T-helper 17 cell (primary cell): ENCODE data around the gene RPS8. TPM values are rescaled to one million over a fixed set of nuclear protein-coding genes. Genes with fewer than 3 reads are reported as not detected.
"Not testable (repeated sequence)": the region's sequence is repeated elsewhere in the genome, so short reads cannot be mapped to it uniquely, and the experiment has no call there.

ENCODE experiments used
- ATAC-seq: fragments of 150-1000 bp; cut with Tn5 transposase; 2 replicates; pipeline ENCODE4 v1.10.0; 2021; ENCODE audit warnings: mild to moderate bottlenecking, moderate library complexity
- DNase-seq, 3 donors: peaks; one replicate each; pipeline versions ENCODE4 v3.0.0 to v3.0.0-alpha.2; 2020 to 2021
- H3K9me3 ChIP-seq: one replicate; pipeline ENCODE4 v1.7.0; 2013; ENCODE audit warnings: low read length, mild to moderate bottlenecking; ENCODE audit not compliant: control insufficient read depth, poor library complexity, severe bottlenecking
- H3K27ac Mint-ChIP-seq: one replicate; pipeline ENCODE4 v1.8.0; 2022; ENCODE audit warnings: mild to moderate bottlenecking, moderate library complexity, mixed read lengths
- H3K27me3 Mint-ChIP-seq: one replicate; pipeline ENCODE4 v1.8.0; 2022; ENCODE audit warnings: mixed read lengths
- H3K36me3 Mint-ChIP-seq: one replicate; pipeline ENCODE4 v1.8.0; 2022; ENCODE audit warnings: low read depth, mixed read lengths
- H3K4me1 Mint-ChIP-seq: one replicate; pipeline ENCODE4 v1.8.0; 2022; ENCODE audit warnings: mild to moderate bottlenecking, mixed read lengths
- H3K4me3 Mint-ChIP-seq: one replicate; pipeline ENCODE4 v1.8.0; 2022; ENCODE audit warnings: mild to moderate bottlenecking, moderate library complexity, mixed read lengths
- total RNA-seq, 4 donors: library from RNA in 2 of 4; stranded (reverse) in 2 of 4; gene quantifications; one replicate each; pipeline ENCODE4 v1.2.3 and lab custom pipeline; 2022 to 2026

The RPS8 gene
- total RNA-seq, 2 donors from 2014 or later = 2,841 to 3,014 TPM

DNA sequence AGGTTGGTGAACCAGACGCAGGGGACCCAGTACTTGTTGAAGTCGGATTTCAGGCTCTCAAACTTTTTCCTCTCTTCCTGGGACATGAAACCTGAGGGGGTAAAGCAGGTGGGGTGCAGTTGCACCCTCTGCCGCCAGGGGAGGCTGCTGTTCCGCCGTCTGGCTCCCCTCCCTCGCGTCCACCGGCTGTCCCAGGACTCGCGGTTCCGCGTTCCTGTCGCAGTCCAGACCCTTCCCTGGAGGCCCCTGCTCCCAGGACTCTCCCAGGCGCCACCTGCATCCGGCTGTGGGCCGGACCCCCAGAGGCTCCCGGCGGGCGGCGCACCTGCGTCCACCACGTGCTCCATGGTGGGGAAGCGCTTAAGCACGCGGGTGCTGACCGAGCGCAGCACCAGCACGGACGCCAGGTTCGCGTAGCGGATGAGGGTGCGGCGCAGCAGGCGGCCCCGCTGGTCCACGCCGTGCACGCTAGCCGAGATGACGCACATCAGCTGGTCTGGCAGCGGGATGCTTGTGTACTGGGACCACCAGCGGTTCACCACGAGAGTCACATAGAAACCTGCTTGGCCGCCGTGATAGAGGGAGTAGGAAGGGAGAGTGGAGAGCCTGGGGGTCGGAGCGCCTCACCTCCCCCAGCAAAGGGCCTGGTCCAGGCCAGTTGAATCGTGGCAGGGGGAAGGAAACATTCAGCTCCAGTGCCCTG, 10.9 kb downstream of the RPS8 start:
- no peaks in the 10 kb centered on the region for H3K36me3 Mint-ChIP-seq
- peaks cover 24% of the 10 kb centered on the region for H3K4me1 Mint-ChIP-seq
- ATAC-seq = peak; percentile 83

DNA sequence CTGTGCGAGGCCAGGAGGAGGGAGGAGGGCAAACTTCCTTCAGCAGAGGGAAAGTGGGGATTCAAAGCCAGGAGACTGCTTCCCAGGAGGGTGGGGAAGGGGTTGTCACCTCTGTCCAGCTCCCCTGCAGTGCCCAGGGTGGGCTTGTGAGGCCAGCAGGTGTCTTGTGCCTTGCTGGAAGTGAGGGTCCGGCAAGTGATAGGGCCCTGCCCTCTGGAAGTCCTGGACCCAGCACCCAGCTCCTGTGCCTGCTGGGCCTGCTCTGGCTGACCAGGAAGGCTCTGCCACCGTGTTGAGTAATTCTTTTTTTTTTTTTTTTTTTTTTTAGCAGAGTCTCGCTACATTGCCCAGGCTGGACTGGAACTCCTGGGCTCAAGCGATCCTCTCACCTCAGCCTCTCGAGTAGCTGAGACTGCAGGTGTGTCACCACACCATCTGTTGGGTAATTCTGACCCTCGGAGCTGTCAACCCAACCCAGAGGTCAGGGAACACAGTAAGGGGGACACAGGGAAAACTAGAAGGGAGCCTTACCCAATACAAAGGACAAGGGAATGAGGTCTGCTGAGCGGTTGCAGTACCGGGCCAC, 11.6 kb downstream of the RPS8 start:
- no peak for DNase-seq
- no peak overlapping the region for H3K27ac Mint-ChIP-seq

More for the DNA sequence above, 10.9 kb downstream of the RPS8 start:
- DNase-seq = peak; percentile 70 to 73 (median 72)
- peak overlapping the region; percentile 83 for H3K4me3 Mint-ChIP-seq
- H3K27me3 Mint-ChIP-seq = no peaks in the 10 kb centered on the region
- peak overlapping the region; percentile 88 for H3K27ac Mint-ChIP-seq
- no peaks in the 10 kb centered on the region for H3K9me3 ChIP-seq

DNA sequence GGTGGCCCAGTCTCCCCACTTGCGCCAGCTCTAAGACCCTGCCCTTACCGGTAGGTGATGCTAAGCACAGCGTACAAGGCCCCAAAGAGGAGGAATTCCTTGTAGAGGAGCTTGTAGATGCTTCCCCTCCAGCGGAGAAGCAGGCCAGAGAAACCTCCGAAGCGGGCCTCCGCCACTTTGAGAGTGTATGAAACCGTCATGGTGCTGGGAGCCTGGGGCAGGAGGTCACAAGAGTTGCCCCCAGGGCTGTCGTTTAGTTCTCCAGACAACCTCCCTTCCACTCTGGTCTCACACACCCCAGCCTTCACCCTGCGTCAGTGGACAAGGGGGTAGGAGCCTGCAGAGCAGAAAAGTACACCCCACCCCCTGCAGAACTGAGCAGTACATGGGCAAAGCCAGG, 12.2 kb downstream of the RPS8 start:
- ATAC-seq = no peak
- DNase-seq = no peak
- Mint-ChIP-seq H3K4me3 (no peak overlapping the region), H3K36me3 (no peaks in the 10 kb centered on the region), H3K4me1 (peaks cover 24% of the 10 kb centered on the region), H3K27me3 (no peaks in the 10 kb centered on the region), H3K27ac (no peak overlapping the region)
- no peaks in the 10 kb centered on the region for H3K9me3 ChIP-seq

More for the DNA sequence above, 11.6 kb downstream of the RPS8 start:
- peaks cover 24% of the 10 kb centered on the region for H3K4me1 Mint-ChIP-seq
- H3K4me3 Mint-ChIP-seq = peak overlapping the region; percentile 83
- H3K27me3 Mint-ChIP-seq = no peaks in the 10 kb centered on the region
- H3K36me3 Mint-ChIP-seq = no peaks in the 10 kb centered on the region
- no peaks in the 10 kb centered on the region for H3K9me3 ChIP-seq
- no peak for ATAC-seq

DNA sequence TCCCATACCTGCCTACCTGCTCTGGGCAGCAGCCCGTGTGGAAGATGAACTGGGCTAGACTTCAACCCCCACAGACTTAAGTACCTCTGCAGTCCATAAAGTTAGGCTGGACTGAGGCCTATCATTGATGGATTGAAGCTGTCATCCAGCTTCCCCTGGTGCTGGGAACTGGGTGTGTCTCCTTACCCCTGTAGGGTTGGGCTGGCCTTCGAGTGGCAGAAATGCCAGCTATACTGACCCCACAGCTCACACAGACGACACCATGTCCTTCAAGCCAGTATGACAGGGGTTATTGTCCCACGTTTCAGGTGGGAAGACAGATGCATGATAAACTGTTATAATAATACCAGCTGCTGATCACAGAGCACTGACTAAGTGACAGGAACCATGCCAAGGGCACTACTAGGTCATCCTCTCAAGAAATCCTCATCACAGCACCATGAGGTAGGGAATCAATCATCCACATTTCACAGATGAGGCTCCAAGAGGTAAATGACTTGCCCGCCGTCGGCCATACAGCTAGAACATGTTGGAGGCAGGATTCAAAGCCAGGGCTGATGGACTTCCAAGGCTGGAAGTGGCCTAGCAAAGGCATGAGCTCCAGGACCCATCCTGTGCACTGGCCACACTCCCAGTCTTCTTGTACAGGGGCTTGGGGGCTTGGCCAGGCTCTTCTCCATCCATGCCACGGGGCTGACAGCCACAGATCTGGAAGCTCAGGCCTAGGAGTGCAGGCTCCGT, 12.9 kb downstream of the RPS8 start, which contains the start of gene BEST4:
Gene BEST4, minus strand, starts transcription at position 51 of the 741 bp plus-strand sequence. CDS start 465 bp downstream, outside the sequence.
- Mint-ChIP-seq H3K27me3 (no peaks in the 10 kb centered on the region), H3K36me3 (no peaks in the 10 kb centered on the region), H3K4me3 (no peak within 1 kb of the TSS), H3K27ac (peak within 1 kb of the TSS; percentile 83), H3K4me1 (peaks cover 24% of the 10 kb centered on the region)
- DNase-seq (no peak), ATAC-seq (no peak)
- H3K9me3 ChIP-seq = no peaks in the 10 kb centered on the region

DNA sequence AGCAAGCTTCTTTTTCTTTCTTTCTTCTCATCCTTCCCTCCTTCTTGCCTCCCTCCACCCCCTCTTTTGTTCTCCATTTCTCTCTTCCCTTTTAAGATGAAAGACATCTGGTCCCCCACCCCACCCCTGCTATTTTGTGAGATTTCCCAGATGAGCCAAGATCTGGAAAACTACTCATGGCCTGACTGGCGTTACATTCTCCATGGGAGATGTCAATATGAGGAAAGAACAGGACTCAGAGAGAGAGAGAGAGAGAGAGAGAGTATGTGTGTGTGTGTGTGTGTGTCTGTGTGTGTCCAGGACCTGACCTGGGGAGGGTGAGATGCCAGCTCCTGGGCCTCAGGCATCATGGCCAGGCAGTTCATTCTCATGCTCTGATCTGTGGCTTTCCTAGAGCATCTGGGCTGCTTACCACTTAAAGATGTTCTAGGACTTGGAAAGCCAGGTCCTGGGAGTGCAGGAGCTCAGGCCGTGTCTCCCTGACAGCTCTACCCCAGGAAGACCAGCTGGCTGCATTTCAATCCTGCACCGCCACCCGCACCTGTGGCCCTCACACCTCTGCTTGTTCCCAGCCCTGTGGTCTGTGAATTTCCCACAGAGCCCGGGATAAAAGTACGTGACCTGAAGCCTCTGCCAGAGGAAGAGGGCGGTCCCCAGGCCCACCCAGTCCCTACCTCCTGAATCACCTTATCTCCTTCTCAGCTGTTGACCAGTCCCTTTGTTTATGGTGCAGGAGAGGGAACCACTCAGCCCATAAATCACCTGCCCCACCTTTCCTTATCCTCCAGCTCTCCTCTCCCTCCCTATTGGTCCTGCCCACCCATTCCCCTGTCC, 15.8 kb downstream of the RPS8 start:
- no peaks in the 10 kb centered on the region for H3K36me3 Mint-ChIP-seq
- no peaks in the 10 kb centered on the region for H3K9me3 ChIP-seq
- H3K27me3 Mint-ChIP-seq = no peaks in the 10 kb centered on the region
- ATAC-seq (no peak), DNase-seq (no peak)
- H3K4me1 Mint-ChIP-seq = peaks cover 8% of the 10 kb centered on the region
- peak overlapping the region; percentile 45 for H3K27ac Mint-ChIP-seq
- no peak overlapping the region for H3K4me3 Mint-ChIP-seq

DNA sequence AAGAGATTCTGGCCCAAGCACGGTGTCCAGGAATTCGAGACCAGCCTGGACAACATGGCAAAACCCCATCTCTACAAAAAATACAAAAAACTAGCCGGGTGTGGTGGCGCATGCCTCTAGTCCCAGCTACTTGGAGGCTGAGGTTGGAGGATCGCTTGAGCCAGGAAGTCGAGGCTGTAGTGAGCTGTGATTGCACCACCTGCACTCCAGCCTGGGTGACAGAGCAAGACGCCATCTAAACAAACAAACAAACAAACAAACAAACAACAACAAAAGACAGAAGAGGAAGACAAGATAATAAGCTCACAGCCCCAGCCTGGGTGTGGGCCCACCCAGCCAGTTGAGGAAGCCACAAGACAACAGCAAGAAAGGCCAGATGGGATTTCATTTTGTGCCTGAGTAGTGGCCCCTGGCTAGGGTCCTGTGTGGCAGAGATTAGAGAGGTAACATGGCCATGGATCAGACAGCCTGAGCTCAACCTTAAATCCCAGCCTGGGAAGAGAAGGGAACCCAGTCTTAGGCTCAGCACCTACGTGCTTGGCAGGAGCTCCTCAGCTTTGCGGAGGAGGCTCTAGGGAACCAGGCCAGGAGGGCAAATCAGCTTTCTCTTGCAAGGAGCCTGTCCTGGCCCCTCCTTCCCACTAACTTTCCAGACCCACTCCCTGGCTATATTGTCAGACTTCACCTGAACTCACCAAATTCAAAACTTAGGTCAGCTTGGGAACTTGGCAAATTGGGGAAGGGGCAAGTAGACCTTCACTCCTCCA, 17.6 kb downstream of the RPS8 start:
- Mint-ChIP-seq H3K27me3 (no peaks in the 10 kb centered on the region), H3K4me3 (no peak overlapping the region), H3K4me1 (peaks cover 5% of the 10 kb centered on the region), H3K27ac (no peak overlapping the region), H3K36me3 (no peaks in the 10 kb centered on the region)
- no peaks in the 10 kb centered on the region for H3K9me3 ChIP-seq
- ATAC-seq (no peak), DNase-seq (no peak)

DNA sequence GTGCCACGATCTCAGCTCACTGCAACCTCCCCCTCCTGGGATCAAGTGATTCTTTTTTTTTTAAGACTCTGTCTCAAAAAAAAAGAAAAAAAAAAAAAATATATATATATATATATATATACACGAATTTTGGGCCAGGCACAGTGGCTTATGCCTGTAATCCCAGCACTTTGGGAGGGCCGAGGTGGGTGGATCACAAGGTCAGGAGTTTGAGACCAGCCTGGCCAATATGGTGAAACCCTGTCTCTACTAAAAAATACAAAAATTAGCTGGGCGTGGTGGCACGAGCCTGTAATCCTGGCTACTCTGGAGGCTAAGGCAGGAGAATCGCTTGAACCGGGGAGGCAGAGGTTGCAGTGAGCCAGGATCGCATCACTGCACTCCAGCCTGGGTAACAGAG, 22.5 kb downstream of the RPS8 start:
- H3K36me3 Mint-ChIP-seq, H3K9me3 ChIP-seq, H3K27ac Mint-ChIP-seq, H3K4me3 Mint-ChIP-seq, ATAC-seq, H3K27me3 Mint-ChIP-seq: not testable (repeated sequence)
- DNase-seq = peak in 1 of 3 donors; percentile 1
- H3K4me1 Mint-ChIP-seq = peaks cover 22% of the 10 kb centered on the region

DNA sequence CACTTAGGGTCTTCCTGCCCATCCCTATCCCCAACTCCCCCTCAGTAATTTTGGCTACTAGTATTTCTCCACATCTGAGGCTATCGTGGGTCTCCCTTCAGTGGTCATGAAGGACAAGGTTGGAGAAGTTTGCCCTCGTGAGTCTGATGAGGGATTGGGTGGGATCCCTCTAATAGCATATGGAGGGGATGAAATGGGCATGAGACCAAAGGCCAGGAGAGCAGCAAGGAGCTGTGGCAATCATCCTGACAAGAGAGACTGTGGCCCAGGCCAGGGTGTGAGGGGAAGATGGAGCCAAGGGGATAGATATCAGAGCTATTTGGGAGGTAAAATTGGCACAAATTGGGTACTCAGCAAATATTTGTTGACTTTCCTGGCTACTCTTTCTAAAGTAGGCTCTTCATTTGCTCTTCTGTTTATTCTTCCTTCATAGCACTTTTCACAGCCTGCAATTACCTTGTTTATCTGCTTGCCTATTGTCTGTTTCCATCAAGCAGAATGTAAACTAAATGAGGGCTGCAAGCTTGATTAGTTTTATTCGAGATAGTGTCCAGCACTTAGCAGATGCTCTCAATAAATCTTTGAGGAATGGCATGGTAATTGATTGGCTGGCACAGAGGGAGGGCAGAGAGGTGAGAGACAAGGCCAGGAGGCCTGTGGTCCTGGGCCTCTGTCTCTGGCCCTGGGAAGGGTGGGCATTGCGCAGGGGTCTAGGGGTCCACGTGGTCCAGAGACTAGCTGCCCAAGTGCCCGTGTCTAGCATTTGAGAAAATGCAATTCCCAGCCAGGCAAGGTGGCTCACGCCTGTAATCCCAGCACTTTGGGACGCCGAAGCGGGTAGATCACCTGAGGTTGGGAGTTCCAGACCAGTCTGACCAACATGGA, 23.4 kb downstream of the RPS8 start:
- no peaks in the 10 kb centered on the region for H3K27me3 Mint-ChIP-seq
- DNase-seq (peak in 1 of 3 donors; percentile 4), ATAC-seq (no peak)
- no peak overlapping the region for H3K4me3 Mint-ChIP-seq
- H3K36me3 Mint-ChIP-seq = peaks cover 12% of the 10 kb centered on the region
- H3K9me3 ChIP-seq = peaks cover 3% of the 10 kb centered on the region
- peak overlapping the region; percentile 100 for H3K27ac Mint-ChIP-seq
- H3K4me1 Mint-ChIP-seq = peaks cover 26% of the 10 kb centered on the region

DNA sequence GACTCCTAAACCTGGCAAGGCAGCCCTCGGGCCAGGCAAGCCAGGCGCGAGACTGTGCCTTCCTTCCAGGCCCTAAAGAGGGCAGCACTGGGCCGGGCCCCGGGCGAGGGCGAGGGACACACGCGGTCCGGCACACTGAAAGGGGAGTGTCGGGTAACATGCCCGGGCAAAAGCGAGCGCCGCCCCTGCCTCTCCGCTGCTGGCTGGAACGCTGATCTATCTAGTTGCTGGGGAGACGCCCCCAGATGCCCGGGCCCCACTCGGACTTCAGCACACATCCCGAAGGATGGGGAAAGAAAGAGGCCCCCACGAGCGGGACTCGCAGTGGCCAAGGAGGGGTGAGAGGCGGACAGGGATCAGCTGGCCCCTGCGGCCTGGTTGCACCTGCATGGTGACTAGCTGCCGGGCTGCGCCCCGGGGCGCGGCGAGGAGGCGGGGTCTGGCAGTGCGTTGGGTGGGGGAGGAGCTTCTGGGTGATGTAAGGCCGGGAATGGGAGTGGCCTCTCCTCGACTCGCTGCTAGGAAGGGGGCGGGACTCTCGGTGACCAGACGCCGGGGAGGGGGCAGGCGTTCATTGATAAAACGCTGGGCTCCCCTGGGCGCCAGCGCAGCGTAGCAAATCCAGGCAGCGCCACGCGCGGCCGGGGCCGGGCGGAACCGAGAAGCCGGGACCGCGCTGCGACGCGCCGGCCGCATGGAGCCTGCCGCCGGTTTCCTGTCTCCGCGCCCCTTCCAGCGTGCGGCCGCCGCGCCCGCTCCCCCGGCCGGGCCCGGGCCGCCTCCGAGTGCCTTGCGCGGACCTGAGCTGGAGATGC, 24.6 kb downstream of the RPS8 start, which contains the start of gene PLK3:
Gene PLK3, plus strand, starts transcription at position 608 of the 815 bp plus-strand sequence. Its CDS starts 87 bp downstream, at position 695.
- H3K27ac Mint-ChIP-seq = peak within 1 kb of the TSS; percentile 100
- peaks cover 3% of the 10 kb centered on the region for H3K9me3 ChIP-seq
- DNase-seq (peak; percentile 96 to 98 (median 98)), ATAC-seq (peak; percentile 86)
- peaks cover 12% of the 10 kb centered on the region for H3K36me3 Mint-ChIP-seq
- peaks cover 38% of the 10 kb centered on the region for H3K4me1 Mint-ChIP-seq
- no peaks in the 10 kb centered on the region for H3K27me3 Mint-ChIP-seq
- peak within 1 kb of the TSS; percentile 99 for H3K4me3 Mint-ChIP-seq

DNA sequence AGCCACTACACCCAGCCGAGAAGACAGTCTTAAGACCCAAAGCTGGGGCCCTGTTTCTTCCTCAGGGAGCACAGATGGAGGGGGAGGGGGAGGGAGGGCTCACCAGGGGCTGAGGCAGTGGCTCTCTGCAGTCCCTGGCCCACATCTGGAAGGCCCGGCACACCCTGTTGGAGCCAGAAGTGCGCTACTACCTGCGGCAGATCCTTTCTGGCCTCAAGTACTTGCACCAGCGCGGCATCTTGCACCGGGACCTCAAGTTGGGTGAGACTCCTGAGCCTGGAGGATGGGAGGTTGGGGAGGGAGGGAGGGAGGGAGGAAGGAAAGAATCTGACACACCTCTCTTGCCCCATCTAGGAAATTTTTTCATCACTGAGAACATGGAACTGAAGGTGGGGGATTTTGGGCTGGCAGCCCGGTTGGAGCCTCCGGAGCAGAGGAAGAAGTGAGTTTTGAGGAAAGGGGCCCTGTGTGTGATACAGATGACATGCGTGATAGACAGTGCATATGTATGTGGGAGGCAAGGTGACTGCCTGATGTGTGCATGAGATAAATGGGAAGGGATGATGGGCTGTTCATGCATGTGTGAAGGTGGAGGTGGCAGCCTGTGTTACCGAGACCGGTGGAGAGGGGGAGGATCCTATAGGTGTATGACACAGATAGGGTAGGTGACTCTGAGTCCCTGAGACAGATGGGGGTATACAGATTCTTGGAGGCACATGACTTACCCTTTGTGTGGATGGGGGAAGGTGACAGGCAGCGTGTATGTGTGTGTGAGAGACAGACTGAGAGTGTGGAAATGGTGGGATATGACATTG, 26.4 kb downstream of the RPS8 start:
- Mint-ChIP-seq H3K36me3 (peaks cover 15% of the 10 kb centered on the region), H3K27me3 (no peaks in the 10 kb centered on the region), H3K4me3 (peak overlapping the region; percentile 99), H3K27ac (peak overlapping the region; percentile 100), H3K4me1 (peaks cover 45% of the 10 kb centered on the region)
- ATAC-seq (no peak), DNase-seq (no peak)
- peaks cover 3% of the 10 kb centered on the region for H3K9me3 ChIP-seq
